Skin epidermis (tissue), 12 donors: Measurements from ENCODE around the gene SBK3.

Experiments
- H3K27ac ChIP-seq, 21 experiments: fragments of 200-600 bp; sonication (generic) in 11 of 21; one replicate each; pipeline ENCODE4 v1.5.0; 2020; ENCODE audit warnings: mild to moderate bottlenecking in 3 of 21, inconsistent platforms in 2 of 21, moderate library complexity in 2 of 21
- H3K4me3 ChIP-seq, 7 experiments: fragments of 200-600 bp; sonication (generic) in 2 of 7; one replicate each; pipeline ENCODE4 v1.5.0; 2020; ENCODE audit warnings: inconsistent platforms in 2 of 7, mild to moderate bottlenecking in 2 of 7, moderate library complexity in 1 of 7

SBK3 gene

DNA sequence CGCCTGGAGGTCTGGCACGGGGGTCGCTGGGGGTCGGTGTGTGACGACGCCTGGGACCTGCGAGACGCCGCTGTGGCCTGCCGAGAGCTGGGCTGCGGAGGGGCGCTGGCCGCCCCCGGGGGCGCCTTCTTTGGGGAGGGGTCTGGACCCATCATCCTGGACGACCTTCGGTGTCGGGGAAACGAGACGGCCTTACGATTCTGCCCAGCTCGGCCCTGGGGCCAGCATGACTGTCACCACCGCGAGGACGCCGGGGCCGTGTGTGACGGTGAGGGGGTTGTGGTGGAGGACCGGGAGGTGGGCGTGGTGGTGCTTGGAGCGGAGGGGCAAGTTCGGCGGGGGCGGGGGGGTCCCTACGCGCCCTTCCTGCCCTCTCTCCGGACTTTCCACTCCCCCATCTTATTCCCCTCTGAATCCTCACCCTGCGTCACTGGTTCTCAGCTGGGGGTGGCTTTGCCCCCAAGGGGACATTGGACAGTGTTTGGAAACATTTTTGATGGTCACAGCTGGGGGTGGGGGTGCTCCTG is 51.6 kb downstream of the SBK3 start:
- peak overlapping the region in 4 of 7 experiments; percentile 15 to 33 (median 21) for H3K4me3 ChIP-seq
- H3K27ac ChIP-seq: peak overlapping the region in 18 of 21 experiments; percentile 16 to 88 (median 66)

- Histone ChIP-seq H3K27ac (peak overlapping the region in 17 of 21 experiments; percentile 16 to 88 (median 59)), H3K4me3 (peak overlapping the region in 3 of 7 experiments; percentile 15 to 33 (median 25))
These were observed 52.2 kb downstream of the SBK3 start for GRCh38 chr19:55493052-55493644.

DNA sequence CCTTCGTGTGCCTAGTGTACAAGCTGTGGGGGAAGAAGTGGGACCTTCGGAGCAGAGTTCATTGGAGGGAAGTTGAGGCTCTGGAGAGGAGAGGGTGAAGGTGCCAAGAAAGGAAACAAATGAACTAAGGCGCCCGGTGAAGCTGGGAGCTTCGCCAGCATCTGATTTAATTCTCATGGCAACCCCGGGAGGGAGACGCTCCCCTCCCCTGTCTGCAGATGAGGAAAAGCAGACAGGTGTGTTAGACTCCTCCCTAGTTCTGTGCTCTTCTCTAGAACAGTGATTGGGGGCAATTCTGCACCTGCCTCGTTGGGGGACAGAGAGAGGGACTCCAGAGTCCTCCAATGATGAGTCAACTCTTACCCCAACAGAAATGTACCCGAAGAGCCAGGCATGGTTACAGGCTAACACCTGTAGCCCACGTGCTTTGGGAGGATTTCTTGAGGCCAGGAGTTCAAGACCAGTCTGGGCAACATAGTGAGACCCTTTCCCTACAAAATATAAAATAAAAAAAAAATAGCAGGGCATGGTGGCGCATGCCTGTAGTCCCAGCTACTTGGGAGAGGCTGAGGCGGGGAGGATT is 52.9 kb downstream of the SBK3 start:
- H3K4me3 ChIP-seq: no peak overlapping the region
- peak overlapping the region in 1 of 21 experiments; percentile 31 for H3K27ac ChIP-seq

- peak overlapping the region in 6 of 21 experiments; percentile 14 to 49 (median 18) for H3K27ac ChIP-seq
- H3K4me3 ChIP-seq: no peak overlapping the region
These were observed 53.6 kb downstream of the SBK3 start for GRCh38 chr19:55491546-55492360.
